Osteoblast (primary cell): ENCODE results near the gene CALHM1. TPM values are rescaled to one million over a fixed set of nuclear protein-coding genes. Genes with fewer than 3 reads are reported as not detected.
A peak's percentile ranks its signal among the peaks of the same experiment; 100 is the strongest.

Source experiments
- DNase-seq: peaks from one replicate; pipeline ENCODE4 v3.0.0; 2011; ENCODE audit warnings: low spot score, mixed read lengths; ENCODE audit not compliant: insufficient read length; ENCODE audit errors: missing footprints
- H2AFZ ChIP-seq: 2 replicates; pipeline ENCODE4 v1.6.0; 2011; ENCODE audit warnings: mild to moderate bottlenecking, low read length
- H3K27ac ChIP-seq: 2 replicates; pipeline ENCODE4 v1.5.1; 2011; ENCODE audit warnings: mild to moderate bottlenecking, low read depth, low read length, moderate library complexity
- H3K27me3 ChIP-seq: 2 replicates; pipeline ENCODE4 v1.6.0; 2012; ENCODE audit warnings: mild to moderate bottlenecking, control low read depth, inconsistent platforms, low read length, moderate library complexity; ENCODE audit not compliant: insufficient read depth
- H3K36me3 ChIP-seq: 2 replicates; pipeline ENCODE4 v1.5.1; 2011; ENCODE audit warnings: mild to moderate bottlenecking, low read length, control low read depth, moderate library complexity; ENCODE audit not compliant: insufficient read depth
- H3K4me1 ChIP-seq: 2 replicates; pipeline ENCODE4 v1.5.1; 2011; ENCODE audit warnings: mild to moderate bottlenecking, low read length, control low read depth, moderate library complexity; ENCODE audit not compliant: insufficient read depth
- H3K4me2 ChIP-seq: 2 replicates; pipeline ENCODE4 v1.6.0; 2011; ENCODE audit warnings: mild to moderate bottlenecking, low read length; ENCODE audit not compliant: insufficient read depth
- H3K4me3 ChIP-seq: fragments of 200-600 bp; sonication (generic); 3 replicates; pipeline ENCODE4 v1.5.1; 2012; ENCODE audit warnings: mild to moderate bottlenecking, low read length, inconsistent platforms; ENCODE audit not compliant: insufficient read depth
- H3K79me2 ChIP-seq: 2 replicates; pipeline ENCODE4 v1.6.0; 2012; ENCODE audit warnings: mild to moderate bottlenecking, low read length, control low read depth, inconsistent platforms; ENCODE audit not compliant: insufficient read depth
- H3K9me3 ChIP-seq: 2 replicates; pipeline ENCODE4 v1.5.1; 2011; ENCODE audit warnings: low read depth, low read length, control low read depth
- H4K20me1 ChIP-seq: 2 replicates; pipeline ENCODE4 v1.6.0; 2012; ENCODE audit warnings: mild to moderate bottlenecking, low read length, control low read depth; ENCODE audit not compliant: insufficient read depth
- CTCF ChIP-seq: IDR thresholded peaks from 2 replicates; pipeline ENCODE4 v1.5.1; 2011; ENCODE audit warnings: mild to moderate bottlenecking, low read depth, low read length, moderate library complexity; ENCODE audit errors: extremely low read depth
- total RNA-seq: library from RNA; depleted of rRNA; stranded (reverse); fragments of >200 nt; gene quantifications from 2 replicates; pipeline ENCODE4 v1.2.3, GENCODE V29; 2012

CALHM1 gene
- total RNA-seq, 1 donor, result not detected

GRCh38 chr10:103476046-103476768, 17.5 kb upstream of the CALHM1 start:
- peaks cover 6% of the 10 kb centered on the region for H3K4me1 ChIP-seq
- peak; percentile 78 for DNase-seq
- no peaks in the 10 kb centered on the region for H4K20me1 ChIP-seq
- H3K4me2 ChIP-seq, result no peak overlapping the region
- H3K27ac ChIP-seq, result no peak overlapping the region
- no peak overlapping the region for H3K4me3 ChIP-seq
- no peaks in the 10 kb centered on the region for H3K9me3 ChIP-seq
- H3K36me3 ChIP-seq, result no peaks in the 10 kb centered on the region
- no peaks in the 10 kb centered on the region for H3K79me2 ChIP-seq
- H2AFZ ChIP-seq, result no peak overlapping the region
- no peak for TF ChIP-seq CTCF
- H3K27me3 ChIP-seq, result no peaks in the 10 kb centered on the region

- Histone ChIP-seq H3K79me2 (no peaks in the 10 kb centered on the region), H3K4me2 (no peak overlapping the region), H2AFZ (no peak overlapping the region), H3K4me1 (peaks cover 2% of the 10 kb centered on the region), H3K36me3 (no peaks in the 10 kb centered on the region), H3K27ac (no peak overlapping the region), H3K9me3 (no peaks in the 10 kb centered on the region), H3K4me3 (no peak overlapping the region), H4K20me1 (no peaks in the 10 kb centered on the region), H3K27me3 (no peaks in the 10 kb centered on the region)
- TF ChIP-seq CTCF, result no peak
- DNase-seq, result peak; percentile 34
Measured at GRCh38 chr10:103475437-103475836, 16.7 kb upstream of the CALHM1 start.

GRCh38 chr10:103474077-103474476, 15.4 kb upstream of the CALHM1 start:
- no peaks in the 10 kb centered on the region for H3K4me1 ChIP-seq
- H3K36me3 ChIP-seq, result no peaks in the 10 kb centered on the region
- peak; percentile 61 for DNase-seq
- H3K79me2 ChIP-seq, result no peaks in the 10 kb centered on the region
- no peak for TF ChIP-seq CTCF
- H3K27me3 ChIP-seq, result no peaks in the 10 kb centered on the region
- no peaks in the 10 kb centered on the region for H3K9me3 ChIP-seq
- no peak overlapping the region for H3K4me2 ChIP-seq
- H3K4me3 ChIP-seq, result no peak overlapping the region
- H3K27ac ChIP-seq, result no peak overlapping the region
- H2AFZ ChIP-seq, result no peak overlapping the region
- H4K20me1 ChIP-seq, result no peaks in the 10 kb centered on the region

- Histone ChIP-seq H4K20me1 (no peaks in the 10 kb centered on the region), H2AFZ (no peak overlapping the region)
Measured at GRCh38 chr10:103473261-103473671, 14.6 kb upstream of the CALHM1 start.

More at GRCh38 chr10:103473261-103473671, 14.6 kb upstream of the CALHM1 start:
- peak; percentile 57 for DNase-seq
- no peaks in the 10 kb centered on the region for H3K79me2 ChIP-seq
- H3K4me1 ChIP-seq, result no peaks in the 10 kb centered on the region
- TF ChIP-seq CTCF, result no peak
- no peaks in the 10 kb centered on the region for H3K36me3 ChIP-seq
- no peaks in the 10 kb centered on the region for H3K27me3 ChIP-seq
- no peaks in the 10 kb centered on the region for H3K9me3 ChIP-seq
- no peak overlapping the region for H3K4me3 ChIP-seq
- no peak overlapping the region for H3K4me2 ChIP-seq
- H3K27ac ChIP-seq, result no peak overlapping the region
